K562 (cell line): ENCODE results near the gene EIF2S1. TPM values are rescaled to one million over a fixed set of nuclear protein-coding genes. Genes with fewer than 3 reads are reported as not detected.

Experiments
- EP300 ChIP-seq: IDR thresholded peaks from 2 replicates; pipeline ENCODE4 v1.6.1; 2012; ENCODE audit warnings: low read length, improper control_type of control experiment
- MNT ChIP-seq, 2 experiments: fragments of 450-650 bp; conservative IDR thresholded peaks; 2 replicates each; pipeline ENCODE4 v1.6.1; 2017; ENCODE audit warnings: mild to moderate bottlenecking in 2 of 2, moderate library complexity in 2 of 2
- NR1H2 ChIP-seq: sonication (generic); formaldehyde crosslinking; IDR thresholded peaks from 2 replicates; pipeline ENCODE4 v1.4.0; 2020; ENCODE audit warnings: mild to moderate bottlenecking, missing genetic modification reagents
- NR2C2 ChIP-seq, 2 experiments: fragments of 200-800 bp in 1 of 2; sonication (Bioruptor generic) in 1 of 2; sonication (generic) in 1 of 2; formaldehyde crosslinking in 1 of 2; IDR thresholded peaks; 2 replicates each; pipeline versions ENCODE4 v1.6.1 to v1.8.0; 2016 to 2022; ENCODE audit warnings: mild to moderate bottlenecking in 1 of 2, missing compliant biosample characterization in 1 of 2, missing genetic modification characterization in 1 of 2, missing genetic modification reagents in 1 of 2
- NR3C1 ChIP-seq: sonication (generic); formaldehyde crosslinking; IDR thresholded peaks from 2 replicates; pipeline ENCODE4 v1.8.1; 2022; ENCODE audit warnings: missing genetic modification reagents
- SAFB2 ChIP-seq: fragments of 200-400 bp; formaldehyde crosslinking; IDR thresholded peaks from 2 replicates; pipeline ENCODE4 v1.6.1; 2018; ENCODE audit warnings: borderline replicate concordance, low read length, low read depth, moderate library complexity; ENCODE audit not compliant: severe bottlenecking
- SMARCA4 ChIP-seq: fragments of 450-650 bp; IDR thresholded peaks from 2 replicates; pipeline ENCODE4 v1.6.1; 2016
- SMARCE1 ChIP-seq: fragments of 450-650 bp; IDR thresholded peaks from 2 replicates; pipeline ENCODE4 v1.7.1; 2016; ENCODE audit warnings: mild to moderate bottlenecking
- TEAD4 ChIP-seq, 2 experiments: sonication (generic) in 1 of 2; formaldehyde crosslinking in 1 of 2; IDR thresholded peaks; 2 replicates each; pipeline versions ENCODE4 v1.6.1 to v1.8.0; 2012 to 2022; ENCODE audit warnings: borderline replicate concordance in 1 of 2, inconsistent platforms in 1 of 2, low read length in 1 of 2, mild to moderate bottlenecking in 1 of 2, missing genetic modification reagents in 1 of 2
- ZFPM2 ChIP-seq: fragments of 250-450 bp; sonication (Bioruptor Pico); IDR thresholded peaks from 2 replicates; pipeline ENCODE4 v1.5.1; 2022; ENCODE audit warnings: mild to moderate bottlenecking
- ZNF316 ChIP-seq: fragments of 450-650 bp; IDR thresholded peaks from 2 replicates; pipeline ENCODE4 v1.6.1; 2016
- ZNF449 ChIP-seq: fragments of 250-450 bp; sonication (Bioruptor Pico); IDR thresholded peaks from 2 replicates; pipeline ENCODE4 v1.8.0; 2022; ENCODE audit warnings: moderate library complexity, mild to moderate bottlenecking, inconsistent platforms
- ZNF830 ChIP-seq: fragments of 250-450 bp; sonication (Bioruptor Pico); IDR thresholded peaks from 2 replicates; pipeline ENCODE4 v1.5.0; 2021; ENCODE audit warnings: mild to moderate bottlenecking
- polyA plus RNA-seq, 8 experiments: library from polyadenylated mRNA; depleted of rRNA in 4 of 8; stranded (reverse) in 5 of 8; unstranded in 3 of 8; fragments of >200 nt; fragmentation: Nextera tagmentation in 2 of 8; fragmentation: Illumina TruSeq in 1 of 8; extraction: Ambion mirVana in 2 of 8; extraction: Trizol in 1 of 8; gene quantifications; 2 replicates each; pipeline versions ENCODE4 v1.2.1 to v1.2.3, GENCODE V29; 2011 to 2014; ENCODE audit warnings: inconsistent platforms in 1 of 8, missing spikeins in 1 of 8
- total RNA-seq, 7 experiments: library from RNA; depleted of rRNA in 6 of 7; stranded (reverse); fragments of >200 nt in 6 of 7; fragmentation: Illumina TruSeq in 2 of 7; extraction: Trizol in 2 of 7; gene quantifications; 2 replicates each; pipeline versions ENCODE4 v1.2.1 to v1.2.3, GENCODE V29; 2011 to 2021; ENCODE audit warnings: low replicate concordance in 1 of 7
- TF ChIP-seq, protein P1 (sequence below): fragments of 250-450 bp; sonication (Bioruptor Pico); IDR thresholded peaks from 2 replicates; pipeline ENCODE4 v1.4.0; 2020
- TF ChIP-seq, protein P2 (sequence below): fragments of 450-650 bp; IDR thresholded peaks from 2 replicates; pipeline ENCODE4 v1.6.1; 2017; ENCODE audit warnings: antibody characterized with exemption, mild to moderate bottlenecking
- TF ChIP-seq, protein P3 (sequence below): fragments of 450-650 bp; formaldehyde crosslinking; conservative IDR thresholded peaks from 2 replicates; pipeline ENCODE4 v1.4.0; 2022; ENCODE audit warnings: mild to moderate bottlenecking, missing genetic modification characterization

Gene EIF2S1
- total and polyA plus RNA-seq, 9 of the 15 experiments (the other 6 are each of a cell fraction or from before 2014, with no cell fraction given) = 216 to 1,018 (median 332) TPM

GRCh38 chr14:67391268-67391667, 31.1 kb downstream of the EIF2S1 start (continued):
- TF ChIP-seq, protein P1, sequence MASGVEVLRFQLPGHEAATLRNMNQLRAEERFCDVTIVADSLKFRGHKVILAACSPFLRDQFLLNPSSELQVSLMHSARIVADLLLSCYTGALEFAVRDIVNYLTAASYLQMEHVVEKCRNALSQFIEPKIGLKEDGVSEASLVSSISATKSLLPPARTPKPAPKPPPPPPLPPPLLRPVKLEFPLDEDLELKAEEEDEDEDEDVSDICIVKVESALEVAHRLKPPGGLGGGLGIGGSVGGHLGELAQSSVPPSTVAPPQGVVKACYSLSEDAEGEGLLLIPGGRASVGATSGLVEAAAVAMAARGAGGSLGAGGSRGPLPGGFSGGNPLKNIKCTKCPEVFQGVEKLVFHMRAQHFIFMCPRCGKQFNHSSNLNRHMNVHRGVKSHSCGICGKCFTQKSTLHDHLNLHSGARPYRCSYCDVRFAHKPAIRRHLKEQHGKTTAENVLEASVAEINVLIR (CRISPR knock-in tag) = no peak
- no peak for TF ChIP-seq NR1H2 (CRISPR knock-in tag)
- TF ChIP-seq MNT (conservative IDR thresholded peaks at IDR 0.05) = no peak
- no peak for TF ChIP-seq SAFB2
- TF ChIP-seq ZNF449 = no peak
- TF ChIP-seq EP300 = 0 out of 2 replicates have a peak, but pooled peaks have one; percentile 37
- no peak for TF ChIP-seq ZNF316
- peak; percentile 59; the same call in 1 of the 2 replicates for TF ChIP-seq SMARCE1
- TF ChIP-seq, protein P2, sequence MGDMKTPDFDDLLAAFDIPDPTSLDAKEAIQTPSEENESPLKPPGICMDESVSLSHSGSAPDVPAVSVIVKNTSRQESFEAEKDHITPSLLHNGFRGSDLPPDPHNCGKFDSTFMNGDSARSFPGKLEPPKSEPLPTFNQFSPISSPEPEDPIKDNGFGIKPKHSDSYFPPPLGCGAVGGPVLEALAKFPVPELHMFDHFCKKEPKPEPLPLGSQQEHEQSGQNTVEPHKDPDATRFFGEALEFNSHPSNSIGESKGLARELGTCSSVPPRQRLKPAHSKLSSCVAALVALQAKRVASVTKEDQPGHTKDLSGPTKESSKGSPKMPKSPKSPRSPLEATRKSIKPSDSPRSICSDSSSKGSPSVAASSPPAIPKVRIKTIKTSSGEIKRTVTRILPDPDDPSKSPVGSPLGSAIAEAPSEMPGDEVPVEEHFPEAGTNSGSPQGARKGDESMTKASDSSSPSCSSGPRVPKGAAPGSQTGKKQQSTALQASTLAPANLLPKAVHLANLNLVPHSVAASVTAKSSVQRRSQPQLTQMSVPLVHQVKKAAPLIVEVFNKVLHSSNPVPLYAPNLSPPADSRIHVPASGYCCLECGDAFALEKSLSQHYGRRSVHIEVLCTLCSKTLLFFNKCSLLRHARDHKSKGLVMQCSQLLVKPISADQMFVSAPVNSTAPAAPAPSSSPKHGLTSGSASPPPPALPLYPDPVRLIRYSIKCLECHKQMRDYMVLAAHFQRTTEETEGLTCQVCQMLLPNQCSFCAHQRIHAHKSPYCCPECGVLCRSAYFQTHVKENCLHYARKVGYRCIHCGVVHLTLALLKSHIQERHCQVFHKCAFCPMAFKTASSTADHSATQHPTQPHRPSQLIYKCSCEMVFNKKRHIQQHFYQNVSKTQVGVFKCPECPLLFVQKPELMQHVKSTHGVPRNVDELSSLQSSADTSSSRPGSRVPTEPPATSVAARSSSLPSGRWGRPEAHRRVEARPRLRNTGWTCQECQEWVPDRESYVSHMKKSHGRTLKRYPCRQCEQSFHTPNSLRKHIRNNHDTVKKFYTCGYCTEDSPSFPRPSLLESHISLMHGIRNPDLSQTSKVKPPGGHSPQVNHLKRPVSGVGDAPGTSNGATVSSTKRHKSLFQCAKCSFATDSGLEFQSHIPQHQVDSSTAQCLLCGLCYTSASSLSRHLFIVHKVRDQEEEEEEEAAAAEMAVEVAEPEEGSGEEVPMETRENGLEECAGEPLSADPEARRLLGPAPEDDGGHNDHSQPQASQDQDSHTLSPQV = 0 out of 2 replicates have a peak, but pooled peaks have one; percentile 42
- no peak for TF ChIP-seq ZFPM2 (CRISPR knock-in tag)
- no peak for TF ChIP-seq NR3C1 (CRISPR knock-in tag)
- TF ChIP-seq NR2C2 (CRISPR knock-in tag; IDR thresholded peaks at IDR 0.05) = no peak
- 0 out of 2 replicates have a peak, but pooled peaks have one; percentile 9 for TF ChIP-seq NR2C2 (tag; IDR thresholded peaks at IDR 0.05)
- TF ChIP-seq ZNF830 (CRISPR knock-in tag) = no peak
- TF ChIP-seq, protein P3, sequence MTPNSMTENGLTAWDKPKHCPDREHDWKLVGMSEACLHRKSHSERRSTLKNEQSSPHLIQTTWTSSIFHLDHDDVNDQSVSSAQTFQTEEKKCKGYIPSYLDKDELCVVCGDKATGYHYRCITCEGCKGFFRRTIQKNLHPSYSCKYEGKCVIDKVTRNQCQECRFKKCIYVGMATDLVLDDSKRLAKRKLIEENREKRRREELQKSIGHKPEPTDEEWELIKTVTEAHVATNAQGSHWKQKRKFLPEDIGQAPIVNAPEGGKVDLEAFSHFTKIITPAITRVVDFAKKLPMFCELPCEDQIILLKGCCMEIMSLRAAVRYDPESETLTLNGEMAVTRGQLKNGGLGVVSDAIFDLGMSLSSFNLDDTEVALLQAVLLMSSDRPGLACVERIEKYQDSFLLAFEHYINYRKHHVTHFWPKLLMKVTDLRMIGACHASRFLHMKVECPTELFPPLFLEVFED (CRISPR knock-in tag) = no peak
- TF ChIP-seq TEAD4 (IDR thresholded peaks at IDR 0.05; ENCODE audit: low read length) = peak; percentile 68
- TF ChIP-seq TEAD4 (CRISPR knock-in tag; IDR thresholded peaks at IDR 0.05; ENCODE audit: borderline replicate concordance) = no peak
- TF ChIP-seq SMARCA4 = peak; percentile 58
